GM21619 (cell line): ENCODE results near the gene ST6GALNAC4.
"Not testable (repeated sequence)": the region's sequence is repeated elsewhere in the genome, so short reads cannot be mapped to it uniquely, and the experiment has no call there.

ENCODE experiments used
- ATAC-seq: cut with Tn5 transposase; IDR thresholded peaks from one replicate; pipeline ENCODE4 v1.9.1; 2021; ENCODE audit not compliant: unreplicated experiment

Gene ST6GALNAC4

GRCh38 chr9:127874301-127875221 lies 42.3 kb downstream of the ST6GALNAC4 start:
- ATAC-seq: no peak

DNA sequence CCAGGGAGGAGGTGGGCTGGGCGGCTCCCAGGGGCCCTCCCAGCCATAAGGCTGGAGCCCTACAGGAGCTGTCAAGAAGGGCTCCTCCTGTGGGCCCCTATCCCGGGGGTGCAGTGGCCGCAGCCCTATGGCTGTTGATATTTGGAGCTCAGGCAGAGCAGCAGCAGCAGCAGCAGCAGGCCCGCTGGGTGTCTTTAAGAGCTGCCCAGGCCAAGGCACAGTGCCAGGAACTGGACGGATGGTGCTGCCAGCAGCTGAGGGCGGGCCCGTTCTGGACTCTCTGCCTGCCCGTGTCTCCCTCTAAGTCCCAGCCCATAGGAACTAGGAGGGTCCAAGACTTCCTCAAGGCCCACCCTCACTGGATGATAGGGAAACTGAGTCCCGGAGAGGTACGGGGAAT lies 43.0 kb downstream of the ST6GALNAC4 start:
- ATAC-seq: no peak

- no peak for ATAC-seq
Observed at GRCh38 chr9:127873223-127873691, 43.6 kb downstream of the ST6GALNAC4 start.

DNA sequence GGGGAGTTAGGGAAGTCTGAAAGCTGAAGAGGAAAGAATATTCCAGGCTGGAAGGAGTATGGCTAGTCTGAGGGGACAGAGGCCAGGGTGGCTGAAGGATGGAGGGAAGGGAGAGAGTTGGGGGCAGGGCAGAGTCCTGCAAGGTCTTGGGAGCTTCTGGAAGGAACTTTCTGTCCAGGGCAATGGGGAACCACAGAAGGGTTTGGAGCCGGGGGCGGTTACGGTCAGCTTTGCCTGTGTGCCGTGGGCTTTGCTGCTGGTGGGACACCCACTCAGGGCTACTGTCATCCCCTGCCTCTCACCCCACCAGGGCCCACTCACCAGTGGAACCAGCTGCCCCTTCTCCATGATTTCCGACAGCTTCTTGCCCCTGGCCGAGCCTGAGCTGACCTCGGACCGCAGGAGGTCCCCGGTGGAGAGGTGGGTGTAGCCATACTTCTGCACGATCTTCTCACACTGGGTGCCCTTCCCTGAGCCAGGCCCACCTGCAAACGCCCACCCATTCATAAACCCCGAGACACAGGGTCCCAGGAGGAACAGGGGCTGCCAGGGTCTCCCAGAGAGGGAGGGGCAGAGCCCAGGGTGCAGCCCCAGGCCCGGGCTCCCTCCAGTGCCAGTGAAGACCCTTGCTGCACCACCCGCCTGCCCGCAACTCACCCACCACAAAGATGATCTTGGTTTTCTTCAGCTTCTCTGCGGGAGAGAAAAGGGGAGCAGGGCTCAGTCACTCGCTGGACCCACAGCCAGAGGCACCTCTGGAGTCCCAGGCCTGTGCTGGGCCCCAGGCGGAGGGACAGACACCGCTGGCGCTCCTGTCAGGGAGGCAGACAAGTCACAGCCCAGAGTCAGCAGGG lies 44.2 kb downstream of the ST6GALNAC4 start:
- ATAC-seq: no peak

DNA sequence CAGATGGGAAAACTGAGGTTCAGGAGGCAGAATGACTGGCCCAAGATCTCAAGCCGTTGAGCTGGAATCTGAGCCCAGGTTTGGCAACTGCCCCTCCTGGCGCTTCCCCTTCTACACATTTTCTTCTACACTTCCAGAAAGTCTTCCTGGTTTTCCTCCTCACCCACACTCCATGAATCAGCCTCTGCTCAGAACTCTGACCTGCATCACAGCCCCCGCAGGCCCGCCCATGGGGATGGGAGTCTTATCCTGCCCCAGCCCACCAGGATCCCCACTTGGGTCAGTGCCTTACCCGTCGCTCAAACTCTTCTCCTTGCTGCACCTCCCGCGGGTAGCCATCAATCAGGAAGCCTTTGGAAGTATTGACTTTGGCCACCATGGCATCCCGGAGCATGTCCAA lies 45.3 kb downstream of the ST6GALNAC4 start:
- ATAC-seq: no peak

DNA sequence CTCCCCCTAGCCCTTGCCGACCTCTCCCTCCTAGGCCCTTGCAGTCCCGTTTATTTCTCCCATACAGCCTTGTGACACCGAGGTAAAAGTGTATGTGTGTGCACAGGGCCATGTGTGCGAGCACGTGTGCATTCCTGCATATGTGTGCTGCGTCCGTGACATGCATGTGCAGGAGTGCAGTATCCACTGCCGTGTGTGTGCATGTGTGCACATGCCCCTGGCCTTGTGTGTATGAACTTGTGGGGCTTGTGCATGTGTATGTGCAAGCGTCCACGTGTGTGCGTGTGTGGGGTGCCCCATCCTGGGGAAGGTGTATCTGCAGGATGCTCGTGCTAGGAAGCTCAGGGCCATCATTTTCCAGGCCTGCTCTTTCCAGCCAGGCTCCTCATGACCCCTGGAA lies 46.0 kb downstream of the ST6GALNAC4 start:
- ATAC-seq: no peak

GRCh38 chr9:127870153-127870491 lies 46.7 kb downstream of the ST6GALNAC4 start:
- not testable (repeated sequence) for ATAC-seq

GRCh38 chr9:127869310-127870152 lies 47.3 kb downstream of the ST6GALNAC4 start:
- ATAC-seq: no peak

GRCh38 chr9:127868278-127868902 lies 48.5 kb downstream of the ST6GALNAC4 start:
- no peak for ATAC-seq

- no peak for ATAC-seq
Observed at GRCh38 chr9:127867356-127868277, 49.2 kb downstream of the ST6GALNAC4 start.

- ATAC-seq: no peak
Observed at GRCh38 chr9:127866535-127866934, 50.3 kb downstream of the ST6GALNAC4 start.

- no peak for ATAC-seq
Observed at GRCh38 chr9:127865645-127866464, 51.0 kb downstream of the ST6GALNAC4 start.

DNA sequence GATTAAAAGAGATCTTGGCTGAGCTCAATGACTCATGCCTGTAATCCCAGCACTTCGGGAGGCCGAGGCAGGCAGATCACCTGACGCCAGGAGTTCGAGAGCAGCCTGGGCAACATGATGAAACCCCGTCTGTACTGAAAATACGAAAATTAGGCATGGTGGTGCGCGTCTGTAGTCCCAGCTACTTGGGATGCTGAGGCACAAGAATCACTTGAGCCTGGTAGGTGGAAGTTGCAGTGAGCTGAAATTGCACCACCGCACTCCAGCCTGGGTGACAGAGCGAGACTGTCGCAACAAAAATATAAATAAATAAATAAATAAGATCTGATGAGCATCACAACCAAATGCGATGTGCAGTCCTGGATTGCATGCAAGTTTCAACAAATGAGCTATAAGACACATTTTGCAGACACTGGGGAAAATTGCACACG lies 53.6 kb downstream of the ST6GALNAC4 start:
- ATAC-seq: no peak

- ATAC-seq: peak; percentile 50
Observed at GRCh38 chr9:127862075-127863011, 54.5 kb downstream of the ST6GALNAC4 start.

GRCh38 chr9:127860779-127861178 lies 56.1 kb downstream of the ST6GALNAC4 start:
- ATAC-seq: no peak

- no peak for ATAC-seq
Observed at GRCh38 chr9:127860260-127860659, 56.6 kb downstream of the ST6GALNAC4 start.

DNA sequence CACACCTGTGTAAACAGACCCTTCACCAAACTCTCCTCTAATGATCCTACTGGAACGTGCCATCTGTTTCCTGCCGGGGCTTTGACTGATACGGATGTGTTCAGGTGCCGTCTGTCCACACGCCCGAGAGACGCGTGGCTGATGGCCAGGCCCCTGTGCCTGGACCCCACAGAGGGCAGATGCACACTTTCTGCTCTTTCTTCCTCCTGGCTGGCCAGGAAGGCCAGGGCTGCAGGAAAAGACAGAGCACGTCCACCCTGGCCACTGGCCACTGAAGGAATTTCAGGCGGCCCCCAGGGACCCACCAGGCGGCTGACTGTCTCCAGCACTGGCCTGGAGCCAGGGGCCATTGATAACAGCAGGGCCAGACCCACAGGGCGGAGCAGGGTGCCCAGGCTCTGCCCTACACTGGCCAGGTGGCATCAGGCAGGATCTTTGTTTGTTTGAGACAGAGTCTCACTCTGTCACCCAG lies 58.8 kb downstream of the ST6GALNAC4 start:
- ATAC-seq: no peak
